CD4-positive, alpha-beta memory T cell (primary cell): ENCODE results near the gene HOXB7. TPM values are rescaled to one million over a fixed set of nuclear protein-coding genes. Genes with fewer than 3 reads are reported as not detected.
A peak's percentile ranks its signal among the peaks of the same experiment; 100 is the strongest.

Source experiments
- CTCF ChIA-PET: fragments of 350-600 bp; sonication (Branson Sonifier 250); formaldehyde crosslinking; loops from one replicate; lab custom pipeline; 2021; ENCODE audit warnings: inconsistent platforms; ENCODE audit not compliant: partially characterized antibody; lab: Charles Lee
- POLR2A ChIA-PET: fragments of 350-600 bp; sonication (Branson Sonifier 250); formaldehyde crosslinking; loops from one replicate; lab custom pipeline; 2021; ENCODE audit not compliant: partially characterized antibody; lab: Charles Lee
- DNase-seq, 5 donors: peaks; one replicate each; pipeline versions ENCODE4 v3.0.0 to v3.0.0-alpha.2; 2020 to 2022; ENCODE audit warnings: mixed read lengths in 1 of 5
- H3K27ac ChIP-seq: one replicate; pipeline ENCODE4 v1.7.0; 2013; ENCODE audit warnings: low read depth, low read length
- H3K27me3 ChIP-seq: 2 replicates; pipeline ENCODE4 v1.7.0; 2013; ENCODE audit warnings: mild to moderate bottlenecking, low read length, moderate library complexity; ENCODE audit not compliant: insufficient read depth
- H3K36me3 ChIP-seq: 2 replicates; pipeline ENCODE4 v1.7.0; 2013; ENCODE audit warnings: mild to moderate bottlenecking, low read length, moderate library complexity; ENCODE audit not compliant: insufficient read depth
- H3K4me1 ChIP-seq: 2 replicates; pipeline ENCODE4 v1.7.0; 2013; ENCODE audit warnings: mild to moderate bottlenecking, low read length, moderate library complexity; ENCODE audit not compliant: insufficient read depth
- H3K4me3 ChIP-seq, 2 donors: one replicate each; pipeline ENCODE4 v1.7.0; 2013; ENCODE audit warnings: low read length in 2 of 2, mild to moderate bottlenecking in 1 of 2
- H3K9me3 ChIP-seq, 2 donors: one replicate each; pipeline ENCODE4 v1.7.0; 2013; ENCODE audit warnings: low read length in 2 of 2, control low read depth in 1 of 2; ENCODE audit not compliant: control insufficient read depth in 1 of 2
- H3K27ac Mint-ChIP-seq, 7 donors: one replicate each; pipeline ENCODE4 v1.8.0; 2020 to 2021; ENCODE audit warnings: mixed read lengths in 7 of 7, mild to moderate bottlenecking in 6 of 7, inconsistent platforms in 3 of 7, moderate library complexity in 3 of 7
- H3K27me3 Mint-ChIP-seq, 2 donors: one replicate each; pipeline ENCODE4 v1.8.0; 2020 to 2021; ENCODE audit warnings: mixed read lengths in 2 of 2
- H3K36me3 Mint-ChIP-seq, 2 donors: one replicate each; pipeline ENCODE4 v1.8.0; 2020 to 2021; ENCODE audit warnings: mixed read lengths in 2 of 2, inconsistent platforms in 1 of 2, mild to moderate bottlenecking in 1 of 2
- H3K4me1 Mint-ChIP-seq, 4 donors: one replicate each; pipeline ENCODE4 v1.8.0; 2020 to 2021; ENCODE audit warnings: mixed read lengths in 4 of 4, mild to moderate bottlenecking in 1 of 4
- H3K4me3 Mint-ChIP-seq, 8 donors: one replicate each; pipeline ENCODE4 v1.8.0; 2020 to 2021; ENCODE audit warnings: mixed read lengths in 8 of 8, mild to moderate bottlenecking in 7 of 8, moderate library complexity in 6 of 8, inconsistent platforms in 3 of 8
- H3K9me3 Mint-ChIP-seq, 8 donors: one replicate each; pipeline ENCODE4 v1.8.0; 2020 to 2021; ENCODE audit warnings: mixed read lengths in 8 of 8, mild to moderate bottlenecking in 5 of 8, inconsistent platforms in 3 of 8, moderate library complexity in 1 of 8
- intact Hi-C: fragments of 100-400 bp; cut with micrococcal nuclease; formaldehyde crosslinking; loops from one replicate; pipeline ENCODE4 v1.15.1; 2023
- polyA plus RNA-seq, 2 donors: library from polyadenylated mRNA; unstranded; fragments of 300-500 nt; fragmentation: Illumina TruSeq; gene quantifications; one replicate each; pipeline ENCODE4 v1.2.3, GENCODE V29; 2021
- total RNA-seq, 2 experiments: library from RNA; stranded (reverse); gene quantifications; one replicate each; pipeline ENCODE4 v1.2.3, GENCODE V29; 2021

HOXB7 gene
- total and polyA plus RNA-seq, 4 experiments from 2014 or later, result 0.23 to 1.3 (median 0.25) TPM; not detected in 1

DNA sequence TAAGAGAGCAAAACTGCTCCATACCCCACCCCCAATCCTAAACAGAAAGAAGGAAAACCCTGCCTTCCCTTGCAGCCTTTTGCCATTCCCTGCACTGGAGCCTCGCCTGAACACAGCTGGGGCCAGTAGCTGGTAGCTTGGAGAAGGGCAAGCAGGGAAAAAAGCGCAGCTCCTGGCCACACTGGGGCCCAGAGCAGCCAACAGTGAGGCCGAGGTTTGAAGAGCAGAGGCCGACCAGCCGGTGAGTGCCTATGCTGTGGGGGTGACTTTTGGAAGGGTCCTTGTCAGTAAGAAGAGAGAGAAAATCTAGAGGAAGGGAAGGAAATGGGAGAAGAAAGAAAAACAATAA, 18.6 kb upstream of the HOXB7 start:
- CTCF ChIA-PET, result interaction anchor here (2.9 kb wide), 1 partner anchor 11 kb away, joined by 13 read pairs; no protein-coding TSS in a partner anchor

GRCh38 chr17:48628649-48629410, 18.0 kb upstream of the HOXB7 start:
- no peak for DNase-seq
- Mint-ChIP-seq H3K9me3 (no peaks in the 10 kb centered on the region), H3K36me3 (peaks cover 0 to 7% of the 10 kb centered on the region in 2 donors), H3K4me3 (peak overlapping the region in 1 of 8 donors; percentile 4), H3K4me1 (peaks cover 8 to 36% (median 12%) of the 10 kb centered on the region in 4 donors), H3K27me3 (peaks cover 59 to 71% of the 10 kb centered on the region in 2 donors), H3K27ac (no peak overlapping the region)
- CTCF ChIA-PET, result interaction anchor here (1.0 to 2.9 kb wide), 2 partner anchors 10 to 16 kb away, joined by 3 to 13 read pairs; no protein-coding TSS in a partner anchor
- peaks cover 60% of the 10 kb centered on the region for H3K27me3 ChIP-seq
- H3K36me3 ChIP-seq, result no peaks in the 10 kb centered on the region
- POLR2A ChIA-PET, result no interaction called here
- H3K4me1 ChIP-seq, result peaks cover 34% of the 10 kb centered on the region
- intact Hi-C loops, result no loop called here
- no peaks in the 10 kb centered on the region for H3K9me3 ChIP-seq
- no peak overlapping the region for H3K27ac ChIP-seq
- no peak overlapping the region for H3K4me3 ChIP-seq

More for the DNA sequence above, 18.6 kb upstream of the HOXB7 start:
- H3K4me1 ChIP-seq, result peaks cover 35% of the 10 kb centered on the region
- H3K36me3 Mint-ChIP-seq, result peaks cover 0 to 7% of the 10 kb centered on the region in 2 donors
- no peak overlapping the region for H3K27ac Mint-ChIP-seq
- no peaks in the 10 kb centered on the region for H3K9me3 Mint-ChIP-seq
- intact Hi-C loops, result no loop called here
- H3K9me3 ChIP-seq, result no peaks in the 10 kb centered on the region
- POLR2A ChIA-PET, result no interaction called here
- no peak overlapping the region for H3K4me3 Mint-ChIP-seq
- no peaks in the 10 kb centered on the region for H3K36me3 ChIP-seq
- no peak overlapping the region for H3K27ac ChIP-seq
- no peak overlapping the region for H3K4me3 ChIP-seq
- H3K27me3 ChIP-seq, result peaks cover 57% of the 10 kb centered on the region
- peaks cover 8 to 36% (median 12%) of the 10 kb centered on the region in 4 donors for H3K4me1 Mint-ChIP-seq
- peaks cover 56 to 68% of the 10 kb centered on the region in 2 donors for H3K27me3 Mint-ChIP-seq
- DNase-seq, result no peak

DNA sequence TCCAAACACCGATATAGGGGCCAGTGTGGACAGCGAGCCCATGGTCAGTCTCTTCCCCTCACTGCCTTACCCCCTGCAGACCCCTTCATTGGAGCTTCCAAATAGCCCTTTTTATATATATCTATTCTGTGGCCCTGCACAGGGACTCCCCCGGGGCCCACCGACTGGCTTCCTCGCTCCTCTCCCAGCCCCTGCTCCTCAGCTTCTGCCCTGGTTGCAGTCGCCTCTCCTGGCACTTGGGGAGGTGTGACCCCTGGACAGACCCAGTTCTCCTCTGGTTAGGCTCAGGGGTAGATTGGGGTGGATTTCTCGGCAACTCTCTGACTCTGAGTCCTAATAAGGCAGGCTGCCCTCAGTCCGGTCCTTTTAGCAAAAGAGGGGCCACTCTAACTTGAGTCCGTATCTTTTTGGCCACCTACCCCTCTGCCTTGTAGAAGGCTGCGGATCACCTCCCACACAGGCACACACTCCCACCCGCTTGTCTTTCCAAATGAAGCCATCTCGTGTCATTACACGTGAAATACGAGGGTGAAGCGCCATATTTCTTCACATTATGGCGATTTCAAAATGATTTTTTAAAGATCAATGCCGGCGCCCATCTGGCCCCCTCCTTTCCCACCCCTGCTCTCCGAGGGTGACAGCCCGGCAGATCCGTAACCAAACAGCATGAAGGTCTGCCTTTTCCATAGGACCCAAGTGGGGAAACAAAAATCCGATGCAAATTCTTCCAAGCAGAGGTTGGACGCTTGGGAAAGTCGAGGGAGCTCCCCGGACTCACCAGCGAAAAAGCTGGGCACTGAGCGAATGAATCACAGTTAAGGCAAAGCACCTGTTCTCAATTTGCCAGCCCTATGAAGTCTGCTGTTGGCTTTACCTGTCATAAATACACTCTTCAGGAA, 17.1 kb upstream of the HOXB7 start:
- no peak for DNase-seq
- no peak overlapping the region for H3K27ac ChIP-seq
- Mint-ChIP-seq H3K4me1 (peaks cover 8 to 35% (median 11%) of the 10 kb centered on the region in 4 donors), H3K4me3 (peak overlapping the region in 2 of 8 donors; percentile 2 to 29), H3K27ac (peak overlapping the region in 1 of 7 donors; percentile 27), H3K27me3 (peaks cover 64 to 78% of the 10 kb centered on the region in 2 donors), H3K36me3 (peaks cover 0 to 5% of the 10 kb centered on the region in 2 donors), H3K9me3 (peaks cover 0 to 1% (median 0%) of the 10 kb centered on the region in 8 donors)
- no peaks in the 10 kb centered on the region for H3K9me3 ChIP-seq
- intact Hi-C loops, result no loop called here
- ChIA-PET CTCF (interaction anchor here (1.0 to 2.9 kb wide), 2 partner anchors 9 to 15 kb away, joined by 3 to 13 read pairs; no protein-coding TSS in a partner anchor), POLR2A (no interaction called here)
- H3K27me3 ChIP-seq, result peaks cover 59% of the 10 kb centered on the region
- H3K4me1 ChIP-seq, result peaks cover 28% of the 10 kb centered on the region
- H3K36me3 ChIP-seq, result no peaks in the 10 kb centered on the region
- H3K4me3 ChIP-seq, result no peak overlapping the region

DNA sequence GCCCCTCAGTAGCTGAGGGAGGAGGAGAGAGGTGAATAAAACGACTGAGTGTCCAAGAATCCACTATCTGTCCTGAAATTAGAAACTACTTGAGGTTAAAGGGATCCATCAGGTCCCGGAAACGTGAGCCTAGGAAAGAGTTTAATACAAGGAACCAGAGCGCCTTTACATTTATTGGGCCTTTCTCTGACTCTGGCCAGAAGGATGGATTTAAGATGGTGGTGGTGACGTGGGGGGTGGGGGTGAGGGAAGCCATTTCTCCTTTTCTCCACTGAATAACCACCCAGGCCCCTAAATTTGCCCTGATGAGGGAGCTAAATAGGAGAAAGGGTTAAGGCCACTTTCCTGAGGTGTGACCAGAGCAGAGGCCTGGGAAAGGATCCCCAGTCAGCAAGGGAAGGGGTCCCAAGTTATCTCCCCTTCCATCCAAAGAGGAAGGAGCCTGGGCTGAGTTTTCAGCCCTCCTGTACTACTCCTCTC, 16.3 kb upstream of the HOXB7 start:
- H3K36me3 Mint-ChIP-seq, result no peaks in the 10 kb centered on the region
- no peak overlapping the region for H3K4me3 ChIP-seq
- H3K27ac Mint-ChIP-seq, result peak overlapping the region in 1 of 7 donors; percentile 27
- no peaks in the 10 kb centered on the region for H3K9me3 ChIP-seq
- CTCF ChIA-PET, result interaction anchor here (5.0 kb wide), 1 partner anchor 9 kb away, joined by 31 read pairs; no protein-coding TSS in a partner anchor
- intact Hi-C loops, result no loop called here
- H3K4me3 Mint-ChIP-seq, result peak overlapping the region in 7 of 8 donors; percentile 36 to 87 (median 49)
- H3K36me3 ChIP-seq, result no peaks in the 10 kb centered on the region
- peaks cover 0 to 1% (median 0%) of the 10 kb centered on the region in 8 donors for H3K9me3 Mint-ChIP-seq
- peaks cover 62 to 78% of the 10 kb centered on the region in 2 donors for H3K27me3 Mint-ChIP-seq
- H3K27me3 ChIP-seq, result peaks cover 56% of the 10 kb centered on the region
- H3K4me1 ChIP-seq, result peaks cover 28% of the 10 kb centered on the region
- DNase-seq, result no peak
- no peak overlapping the region for H3K27ac ChIP-seq
- H3K4me1 Mint-ChIP-seq, result peaks cover 8 to 35% (median 8%) of the 10 kb centered on the region in 4 donors
- POLR2A ChIA-PET, result no interaction called here

- peaks cover 63% of the 10 kb centered on the region for H3K27me3 ChIP-seq
- H3K27ac Mint-ChIP-seq, result peak within 1 kb of the TSS in 4 of 7 donors; percentile 18 to 68 (median 56)
- H3K36me3 ChIP-seq, result no peaks in the 10 kb centered on the region
- H3K4me3 Mint-ChIP-seq, result peak within 1 kb of the TSS; percentile 79 to 89 (median 84)
- no peaks in the 10 kb centered on the region for H3K9me3 ChIP-seq
- no peaks in the 10 kb centered on the region for H3K36me3 Mint-ChIP-seq
- H3K4me1 Mint-ChIP-seq, result peaks cover 8 to 35% (median 8%) of the 10 kb centered on the region in 4 donors
- peaks cover 68 to 80% of the 10 kb centered on the region in 2 donors for H3K27me3 Mint-ChIP-seq
- ChIA-PET POLR2A (interaction anchor here (0.7 to 1.4 kb wide), 2 partner anchors 12 to 33 kb away, joined by 3 to 5 read pairs; partner anchors contain the start of gene HOXB5), CTCF (interaction anchor here (1.8 to 5.0 kb wide), 2 partner anchors 9 to 12 kb away, joined by 6 to 31 read pairs; no protein-coding TSS in a partner anchor)
- peaks cover 0 to 1% (median 0%) of the 10 kb centered on the region in 8 donors for H3K9me3 Mint-ChIP-seq
- peak in 2 of 5 donors; percentile 39 to 61 for DNase-seq
- intact Hi-C loops, result no loop called here
- H3K4me3 ChIP-seq, result peak within 1 kb of the TSS in 1 of 2 donors; percentile 44
- H3K4me1 ChIP-seq, result peaks cover 28% of the 10 kb centered on the region
- no peak within 1 kb of the TSS for H3K27ac ChIP-seq
Observed at GRCh38 chr17:48626245-48627117, 15.7 kb upstream of the HOXB7 start, which contains the start of gene HOXB9. HOXB9 (minus strand) TSS chr17:48626358; CDS start chr17:48626269, 89 bp downstream.
